Activated CD4-positive, alpha-beta T cell treated with anti-CD3 and anti-CD28 coated beads for 36 hours (primary cell): ENCODE measurements around the gene CYP2A13. TPM values are rescaled to one million over a fixed set of nuclear protein-coding genes. Genes with fewer than 3 reads are reported as not detected.

Experiments
- ATAC-seq: fragments of 200-7000 bp; cut with Tn5 transposase; one replicate; pipeline ENCODE4 v1.10.0; 2021; ENCODE audit warnings: mild to moderate bottlenecking, moderate library complexity
- CTCF ChIA-PET: fragments of 350-600 bp; sonication (Branson Sonifier 250); formaldehyde crosslinking; loops from one replicate; lab custom pipeline; 2021; ENCODE audit warnings: antibody characterized with exemption; lab: Charles Lee
- POLR2A ChIA-PET: fragments of 350-600 bp; sonication (Branson Sonifier 250); formaldehyde crosslinking; loops from one replicate; lab custom pipeline; 2021; ENCODE audit warnings: antibody characterized with exemption, inconsistent platforms; lab: Charles Lee
- DNase-seq: peaks from one replicate; pipeline ENCODE4 v3.0.0-alpha.2; 2020
- H3K27ac Mint-ChIP-seq: one replicate; pipeline ENCODE4 v1.8.0; 2021; ENCODE audit warnings: mixed read lengths
- H3K27me3 Mint-ChIP-seq: one replicate; pipeline ENCODE4 v1.8.0; 2021; ENCODE audit warnings: mixed read lengths
- H3K36me3 Mint-ChIP-seq: one replicate; pipeline ENCODE4 v1.8.0; 2021; ENCODE audit warnings: low read depth, mixed read lengths
- H3K4me1 Mint-ChIP-seq: one replicate; pipeline ENCODE4 v1.8.0; 2021; ENCODE audit warnings: mixed read lengths
- H3K4me3 Mint-ChIP-seq: one replicate; pipeline ENCODE4 v1.8.0; 2021; ENCODE audit warnings: mild to moderate bottlenecking, moderate library complexity, mixed read lengths
- H3K9me3 Mint-ChIP-seq: one replicate; pipeline ENCODE4 v1.8.0; 2021; ENCODE audit warnings: low read depth, mixed read lengths
- intact Hi-C, 2 experiments: fragments of 100-400 bp; cut with DNase I in 1 of 2; cut with micrococcal nuclease in 1 of 2; formaldehyde crosslinking; loops; one replicate each; pipeline versions ENCODE4 v1.14.2 to v1.15.1; 2022 to 2024; cut with DNase I, micrococcal nuclease
- total RNA-seq, 2 experiments: library from RNA; stranded (reverse); gene quantifications; one replicate each; pipeline ENCODE4 v1.2.3, GENCODE V29; 2021

The CYP2A13 gene
- total RNA-seq, 2 experiments from 2014 or later, result not detected

DNA sequence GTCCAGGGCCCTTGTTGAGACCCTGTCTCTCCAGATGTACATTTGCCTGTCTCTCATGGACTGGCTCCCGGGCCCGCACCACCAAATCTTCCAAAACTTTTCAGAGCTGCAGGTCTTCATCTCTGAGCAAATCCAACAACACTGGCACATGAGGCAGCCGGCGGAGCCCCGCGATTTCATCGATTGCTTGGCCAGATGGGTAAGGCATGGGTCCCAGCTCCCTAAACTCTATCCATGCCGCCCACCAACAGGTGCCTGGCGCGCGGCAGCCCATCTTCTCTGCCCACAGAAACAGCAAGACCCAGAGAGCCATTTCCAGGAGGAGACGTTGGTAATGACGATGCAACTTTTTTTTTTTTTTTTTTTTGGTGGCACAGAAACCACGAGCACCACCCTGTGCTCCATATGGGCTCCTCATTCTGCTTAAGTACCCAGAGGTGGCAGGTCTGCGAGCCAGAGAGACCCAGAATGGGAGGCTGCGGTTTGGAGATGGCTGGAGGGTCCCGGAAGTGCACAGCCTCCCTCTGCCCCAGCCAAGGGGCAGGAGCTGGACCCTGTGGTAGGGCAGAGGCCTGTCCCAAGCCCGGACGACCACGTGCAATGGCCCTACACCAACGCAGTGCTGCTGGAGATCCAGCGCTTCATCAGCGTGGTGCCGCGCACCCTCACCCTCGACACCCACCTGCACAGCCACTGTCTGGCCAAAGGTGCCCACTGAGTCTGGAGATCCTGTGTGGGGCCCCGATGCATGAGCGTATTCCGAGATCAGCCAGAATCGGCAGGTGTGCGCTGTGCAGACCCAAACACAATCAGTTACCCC lies 48.6 kb downstream of the CYP2A13 start:
- H3K4me3 Mint-ChIP-seq, result peak overlapping the region; percentile 76
- ATAC-seq, result no peak
- ChIA-PET CTCF (no interaction called here), POLR2A (no interaction called here)
- H3K9me3 Mint-ChIP-seq, result no peaks in the 10 kb centered on the region
- H3K36me3 Mint-ChIP-seq, result no peaks in the 10 kb centered on the region
- no peak for DNase-seq
- peaks cover 9% of the 10 kb centered on the region for H3K27me3 Mint-ChIP-seq
- no peak overlapping the region for H3K27ac Mint-ChIP-seq
- peaks cover 9% of the 10 kb centered on the region for H3K4me1 Mint-ChIP-seq
- intact Hi-C loops, result no loop called here

DNA sequence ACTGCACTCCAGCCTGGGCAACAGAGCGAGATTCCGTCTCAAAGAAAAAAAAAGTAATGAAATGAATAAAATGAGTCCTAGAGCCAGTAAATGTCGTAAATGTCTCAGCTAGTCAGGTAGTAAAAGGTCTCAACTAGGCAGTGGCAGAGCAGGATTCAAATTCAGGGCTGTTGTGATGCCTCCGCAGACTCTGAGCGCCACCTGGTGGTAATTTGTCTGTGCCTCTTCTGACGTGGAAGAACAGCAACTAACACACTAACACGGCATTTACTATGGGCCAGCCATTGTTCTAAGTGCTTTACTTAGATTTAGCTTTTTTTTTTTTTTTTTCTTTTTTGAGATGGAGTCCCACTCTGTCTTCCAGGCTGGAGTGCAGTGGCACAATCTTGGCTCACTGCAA lies 56.2 kb downstream of the CYP2A13 start:
- Mint-ChIP-seq H3K9me3 (no peaks in the 10 kb centered on the region), H3K36me3 (no peaks in the 10 kb centered on the region), H3K27me3 (peaks cover 7% of the 10 kb centered on the region), H3K4me1 (no peaks in the 10 kb centered on the region), H3K27ac (no peak overlapping the region), H3K4me3 (no peak overlapping the region)
- intact Hi-C loops, result loop anchor here (1.0 to 10.0 kb wide), 7 partner anchors 17 to 482 kb away; no protein-coding TSS in a partner anchor
- DNase-seq, result peak; percentile 94
- peak; percentile 92 for ATAC-seq
- ChIA-PET POLR2A (interaction anchor here (0.6 kb wide), 1 partner anchor 453 kb away, joined by 9 read pairs; no protein-coding TSS in a partner anchor), CTCF (interaction anchor here (0.6 to 1.7 kb wide), 17 partner anchors 15 to 325 kb away, joined by 3 to 11 read pairs (median 3); no protein-coding TSS in a partner anchor)

Other genes with a start within 250 kb of the CYP2A13 start
- not detected for gene CYP2A6, start 238.0 kb upstream of the CYP2A13 start, total RNA-seq
- not detected for gene CYP2A7, start 206.2 kb upstream of the CYP2A13 start, total RNA-seq
- not detected for gene CYP2B6, start 97.2 kb upstream of the CYP2A13 start, total RNA-seq
- gene CYP2F1, start 26.0 kb downstream of the CYP2A13 start, total RNA-seq, result not detected
- gene CYP2S1, start 104.8 kb downstream of the CYP2A13 start, total RNA-seq, result under 1 TPM; 0.46 to 0.84 TPM
- gene AXL, start 130.8 kb downstream of the CYP2A13 start, total RNA-seq, result under 1 TPM; 0.28 to 0.50 TPM
- 100 to 1,000 TPM; 263 to 312 TPM for gene HNRNPUL1, start 175.9 kb downstream of the CYP2A13 start, total RNA-seq
- gene CCDC97, start 221.7 kb downstream of the CYP2A13 start, total RNA-seq, result 10 to 100 TPM; 21.2 to 21.4 TPM